HG02973 (cell line): ENCODE measurements around the gene COL26A1.

ENCODE experiments used
- ATAC-seq: cut with Tn5 transposase; IDR thresholded peaks from one replicate; pipeline ENCODE4 v1.9.1; 2021; ENCODE audit warnings: moderate library complexity; ENCODE audit not compliant: unreplicated experiment

COL26A1 gene

GRCh38 chr7:101370836-101371235, 8.2 kb downstream of the COL26A1 start:
- no peak for ATAC-seq

- no peak for ATAC-seq
Measured at GRCh38 chr7:101373812-101374614, 11.3 kb downstream of the COL26A1 start.

GRCh38 chr7:101374990-101375389, 12.3 kb downstream of the COL26A1 start:
- ATAC-seq: no peak

- no peak for ATAC-seq
Measured at GRCh38 chr7:101376601-101377000, 13.9 kb downstream of the COL26A1 start.

- no peak for ATAC-seq
Measured at GRCh38 chr7:101377189-101377736, 14.6 kb downstream of the COL26A1 start.

GRCh38 chr7:101378751-101379174, 16.1 kb downstream of the COL26A1 start:
- no peak for ATAC-seq

- no peak for ATAC-seq
Measured at GRCh38 chr7:101379302-101379701, 16.6 kb downstream of the COL26A1 start.

- no peak for ATAC-seq
Measured at GRCh38 chr7:101381549-101382111, 19.0 kb downstream of the COL26A1 start.

- no peak for ATAC-seq
Measured at GRCh38 chr7:101382937-101383336, 20.3 kb downstream of the COL26A1 start.

- no peak for ATAC-seq
Measured at GRCh38 chr7:101386177-101386557, 23.5 kb downstream of the COL26A1 start.

- no peak for ATAC-seq
Measured at GRCh38 chr7:101386558-101387231, 24.0 kb downstream of the COL26A1 start.

- ATAC-seq: peak; percentile 77
Measured at GRCh38 chr7:101390901-101391301, 28.2 kb downstream of the COL26A1 start.

- ATAC-seq: no peak
Measured at GRCh38 chr7:101391991-101392390, 29.3 kb downstream of the COL26A1 start.

- no peak for ATAC-seq
Measured at GRCh38 chr7:101393865-101394264, 31.2 kb downstream of the COL26A1 start.

- ATAC-seq: no peak
Measured at GRCh38 chr7:101395376-101395775, 32.7 kb downstream of the COL26A1 start.

- ATAC-seq: no peak
Measured at GRCh38 chr7:101397243-101397642, 34.6 kb downstream of the COL26A1 start.

- ATAC-seq: no peak
Measured at GRCh38 chr7:101397770-101398324, 35.2 kb downstream of the COL26A1 start.

GRCh38 chr7:101398396-101399289, 36.0 kb downstream of the COL26A1 start:
- ATAC-seq: no peak

- no peak for ATAC-seq
Measured at GRCh38 chr7:101399759-101400158, 37.1 kb downstream of the COL26A1 start.

- no peak for ATAC-seq
Measured at GRCh38 chr7:101400751-101401150, 38.1 kb downstream of the COL26A1 start.
